ENCODE results near the gene ENAM. TPM values are rescaled to one million over a fixed set of nuclear protein-coding genes. Genes with fewer than 3 reads are reported as not detected.

Gene ENAM
- total and polyA plus RNA-seq, 2 donors (not counting 3 experiments of a cell fraction or from before 2014, with no cell fraction given) = 0.07 TPM; not detected in 1

- peak overlapping the region; percentile 34 to 72 (median 62) for H3K4me3 ChIP-seq (replicated peaks in 1 of 3; ENCODE audit: insufficient read depth in 1 of 3, low read depth in 1 of 3, low read length in 3 of 3)
- TF ChIP-seq MYC (IDR thresholded peaks at IDR 0.05; ENCODE audit: low read depth, low read length) (no peak), GATA2 (IDR thresholded peaks at IDR 0.05; ENCODE audit: insufficient read depth, insufficient read length, low read depth, low read length) (no peak), EZH2 (IDR thresholded peaks at IDR 0.05; ENCODE audit: borderline replicate concordance, low read depth, low read length, severe bottlenecking) (no peak), JUN (IDR thresholded peaks at IDR 0.05; ENCODE audit: borderline replicate concordance, insufficient read depth, insufficient read length, low read depth) (no peak), FOS (IDR thresholded peaks at IDR 0.05; ENCODE audit: borderline replicate concordance, insufficient read depth, low read length) (no peak), POLR2A (IDR thresholded peaks at IDR 0.05; ENCODE audit: low read depth, low read length) (no peak), POLR2AphosphoS5 (IDR thresholded peaks at IDR 0.05; ENCODE audit: insufficient read depth, low read depth, low read length) (no peak)
- TF ChIP-seq, protein P1, sequence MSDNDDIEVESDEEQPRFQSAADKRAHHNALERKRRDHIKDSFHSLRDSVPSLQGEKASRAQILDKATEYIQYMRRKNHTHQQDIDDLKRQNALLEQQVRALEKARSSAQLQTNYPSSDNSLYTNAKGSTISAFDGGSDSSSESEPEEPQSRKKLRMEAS (IDR thresholded peaks at IDR 0.05; ENCODE audit: insufficient read depth, insufficient read length) = no peak
- TF ChIP-seq, protein P2, sequence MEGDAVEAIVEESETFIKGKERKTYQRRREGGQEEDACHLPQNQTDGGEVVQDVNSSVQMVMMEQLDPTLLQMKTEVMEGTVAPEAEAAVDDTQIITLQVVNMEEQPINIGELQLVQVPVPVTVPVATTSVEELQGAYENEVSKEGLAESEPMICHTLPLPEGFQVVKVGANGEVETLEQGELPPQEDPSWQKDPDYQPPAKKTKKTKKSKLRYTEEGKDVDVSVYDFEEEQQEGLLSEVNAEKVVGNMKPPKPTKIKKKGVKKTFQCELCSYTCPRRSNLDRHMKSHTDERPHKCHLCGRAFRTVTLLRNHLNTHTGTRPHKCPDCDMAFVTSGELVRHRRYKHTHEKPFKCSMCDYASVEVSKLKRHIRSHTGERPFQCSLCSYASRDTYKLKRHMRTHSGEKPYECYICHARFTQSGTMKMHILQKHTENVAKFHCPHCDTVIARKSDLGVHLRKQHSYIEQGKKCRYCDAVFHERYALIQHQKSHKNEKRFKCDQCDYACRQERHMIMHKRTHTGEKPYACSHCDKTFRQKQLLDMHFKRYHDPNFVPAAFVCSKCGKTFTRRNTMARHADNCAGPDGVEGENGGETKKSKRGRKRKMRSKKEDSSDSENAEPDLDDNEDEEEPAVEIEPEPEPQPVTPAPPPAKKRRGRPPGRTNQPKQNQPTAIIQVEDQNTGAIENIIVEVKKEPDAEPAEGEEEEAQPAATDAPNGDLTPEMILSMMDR (IDR thresholded peaks at IDR 0.05; ENCODE audit: extremely low read depth in 1 of 2, insufficient read depth in 1 of 2, low read depth in 1 of 2, low read length in 2 of 2) = no peak
- H4K20me1 ChIP-seq (replicated peaks; ENCODE audit: control insufficient read depth, extremely low read depth, insufficient read depth, low read length) = no peaks in the 10 kb centered on the region
- FAIRE-seq = no peak
- CTCF ChIA-PET = interaction anchor here (0.7 to 1.0 kb wide), 5 partner anchors 11 to 31 kb away, joined by 3 to 4 read pairs (median 3); no protein-coding TSS in a partner anchor
- H3K9me3 ChIP-seq (replicated peaks; ENCODE audit: control insufficient read depth, insufficient read depth, low read length) = no peaks in the 10 kb centered on the region
- no peaks in the 10 kb centered on the region for H3K36me3 ChIP-seq (ENCODE audit: control insufficient read depth in 2 of 2, extremely low read depth in 1 of 2, insufficient read depth in 2 of 2, low read length in 2 of 2)
- H3K4me2 ChIP-seq (ENCODE audit: insufficient read depth, low read length) = peak overlapping the region; percentile 93
- H3K79me2 ChIP-seq (ENCODE audit: control insufficient read depth, insufficient read depth, low read length) = peaks cover 31% of the 10 kb centered on the region
- dilution Hi-C loops (cut with MboI; ENCODE audit: extremely low pct_ligation_motif_present, low sequenced_read_pairs) (no loop called here), intact Hi-C loops (cut with micrococcal nuclease) (no loop called here)
- no peak for DNase-seq (ENCODE audit: low read depth, low spot score)
- peaks cover 22% of the 10 kb centered on the region for H3K4me1 ChIP-seq (ENCODE audit: control insufficient read depth, extremely low read depth, insufficient read depth, low read length)
- no peaks in the 10 kb centered on the region for H3K27me3 ChIP-seq (ENCODE audit: control insufficient read depth in 2 of 2, insufficient read depth in 2 of 2, low read length in 2 of 2)
- peak overlapping the region; percentile 95 for H2AFZ ChIP-seq (ENCODE audit: low read depth, low read length)
- H3K9me1 ChIP-seq (replicated peaks; ENCODE audit: control insufficient read depth, extremely low read depth, insufficient read depth, low read length) = no peaks in the 10 kb centered on the region
- peak overlapping the region; percentile 36 for H3K27ac ChIP-seq (ENCODE audit: insufficient read depth, low read depth, low read length)
- no TSS peak for BruUV-seq (replicated peaks)
- peak overlapping the region; percentile 82 for H3K9ac ChIP-seq (replicated peaks; ENCODE audit: extremely low read depth, insufficient read depth, low read length)
- POLR2A ChIA-PET = no interaction called here
These were observed 58.8 kb downstream of the ENAM start for GRCh38 chr4:70687392-70687791.

Data from endothelial cell of umbilical vein (primary cell).